ENCODE results near the gene PDE6C.
"Not testable (repeated sequence)": the region's sequence is repeated elsewhere in the genome, so short reads cannot be mapped to it uniquely, and the experiment has no call there.

Gene PDE6C

GRCh38 chr10:93652857-93653256 is 40.5 kb downstream of the PDE6C start:
- no peak for DNase-seq

GRCh38 chr10:93654201-93654600 is 41.9 kb downstream of the PDE6C start:
- DNase-seq, result no peak

GRCh38 chr10:93656155-93656554 is 43.8 kb downstream of the PDE6C start:
- DNase-seq, result no peak

- no peak for DNase-seq
These were observed 45.4 kb downstream of the PDE6C start for GRCh38 chr10:93657757-93658156.

GRCh38 chr10:93666030-93666429 is 53.7 kb downstream of the PDE6C start:
- DNase-seq, result no peak

GRCh38 chr10:93667795-93668194 is 55.5 kb downstream of the PDE6C start:
- DNase-seq, result no peak

- DNase-seq, result no peak
These were observed 58.0 kb downstream of the PDE6C start for GRCh38 chr10:93670372-93670771.

GRCh38 chr10:93671042-93671441 is 58.7 kb downstream of the PDE6C start:
- no peak for DNase-seq

GRCh38 chr10:93672022-93672678 is 59.8 kb downstream of the PDE6C start:
- no peak for DNase-seq

GRCh38 chr10:93672890-93673289 is 60.6 kb downstream of the PDE6C start:
- DNase-seq, result no peak

GRCh38 chr10:93673791-93674190 is 61.5 kb downstream of the PDE6C start:
- DNase-seq, result no peak

- DNase-seq, result no peak
These were observed 66.0 kb downstream of the PDE6C start for GRCh38 chr10:93678386-93678785.

GRCh38 chr10:93678805-93679587 is 66.7 kb downstream of the PDE6C start:
- DNase-seq, result no peak

GRCh38 chr10:93680412-93681047 is 68.2 kb downstream of the PDE6C start:
- DNase-seq, result peak; percentile 70

GRCh38 chr10:93687737-93688136 is 75.4 kb downstream of the PDE6C start:
- no peak for DNase-seq

- DNase-seq, result no peak
These were observed 83.4 kb downstream of the PDE6C start for GRCh38 chr10:93695740-93696139.

- DNase-seq, result not testable (repeated sequence)
These were observed 84.2 kb downstream of the PDE6C start for GRCh38 chr10:93696582-93696981.

- DNase-seq, result no peak
These were observed 84.9 kb downstream of the PDE6C start for GRCh38 chr10:93697207-93697606.

GRCh38 chr10:93701866-93702209 is 89.5 kb downstream of the PDE6C start:
- DNase-seq, result peak; percentile 55

- peak; percentile 92 for DNase-seq
These were observed 90.1 kb downstream of the PDE6C start, which contains the start of gene FRA10AC1 for GRCh38 chr10:93702210-93703001. TSS of gene FRA10AC1 (minus strand) at chr10:93702592. CDS start at chr10:93700106, 2,486 bp downstream.

- peak; percentile 15 for DNase-seq
These were observed 90.7 kb downstream of the PDE6C start for GRCh38 chr10:93703066-93703465.

- DNase-seq, result no peak
These were observed 91.5 kb downstream of the PDE6C start for GRCh38 chr10:93703841-93704240.

GRCh38 chr10:93704451-93704850 is 92.1 kb downstream of the PDE6C start:
- no peak for DNase-seq
